EH (cell line): Measurements from ENCODE around the gene NAALADL1.
"Not testable (repeated sequence)": the region's sequence is repeated elsewhere in the genome, so short reads cannot be mapped to it uniquely, and the experiment has no call there.

Experiments used
- DNase-seq: peaks from one replicate; pipeline ENCODE4 v3.0.0-alpha.2; 2015; ENCODE audit warnings: low read depth

NAALADL1 gene

GRCh38 chr11:65013130-65013887 is 45.0 kb downstream of the NAALADL1 start:
- peak; percentile 87 for DNase-seq

DNA sequence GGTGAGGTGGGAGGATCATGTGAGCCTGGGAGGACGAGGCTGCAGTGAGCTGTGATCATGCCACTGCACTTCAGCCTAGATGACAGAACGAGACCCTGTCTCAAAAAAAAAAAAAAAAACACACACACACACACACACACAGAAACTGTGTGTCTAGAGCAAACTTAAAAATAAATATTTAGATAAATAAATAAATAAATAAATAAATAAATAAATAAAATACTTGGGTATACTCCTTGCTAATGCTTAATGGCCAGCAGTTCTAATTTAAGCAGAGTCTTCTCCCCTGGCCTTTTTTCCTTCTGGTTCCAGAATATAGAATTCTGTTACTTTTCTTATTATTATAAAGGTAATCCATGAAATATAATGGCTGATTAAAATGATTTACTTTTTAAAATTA is 49.5 kb downstream of the NAALADL1 start:
- no peak for DNase-seq

DNA sequence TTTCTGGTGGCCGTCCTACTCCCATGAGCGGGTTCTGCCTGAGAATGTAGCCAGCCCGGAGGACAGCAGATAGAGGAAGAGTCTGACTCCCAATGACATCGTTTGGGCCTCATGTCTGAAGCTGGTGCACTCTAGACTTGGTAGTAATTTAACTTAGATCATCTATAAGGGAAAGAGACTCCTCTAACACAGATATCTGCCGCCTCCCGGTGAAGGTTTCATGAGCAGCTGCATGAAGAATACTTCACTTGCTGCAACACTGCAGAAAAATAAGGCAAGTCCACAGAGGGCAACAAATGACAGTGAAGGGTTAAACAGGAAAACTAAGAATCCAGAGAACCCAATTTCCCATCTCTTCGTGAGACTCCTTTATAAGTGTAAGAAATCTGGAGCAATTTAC is 50.3 kb downstream of the NAALADL1 start:
- no peak for DNase-seq

DNA sequence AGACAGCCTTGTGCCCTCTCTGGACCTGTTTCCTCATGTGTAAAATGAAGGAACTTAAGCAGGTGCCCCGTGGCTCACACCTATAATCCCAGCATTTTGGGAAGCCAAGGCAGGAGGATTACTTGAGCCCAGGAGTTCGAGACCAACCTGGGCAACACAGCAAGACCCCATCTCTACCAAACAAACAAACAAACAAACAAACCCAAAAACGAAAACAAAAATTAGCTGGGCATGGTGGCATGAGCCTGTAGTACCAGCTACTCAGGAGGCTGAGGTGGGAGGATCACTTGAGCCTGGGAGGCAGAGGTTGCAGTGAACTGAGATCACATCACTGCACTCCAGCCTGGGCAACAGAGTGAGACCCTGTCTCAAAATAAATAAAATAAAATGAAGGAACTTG is 54.4 kb downstream of the NAALADL1 start:
- not testable (repeated sequence) for DNase-seq

GRCh38 chr11:65003282-65003681 is 55.1 kb downstream of the NAALADL1 start:
- DNase-seq: peak; percentile 58

DNA sequence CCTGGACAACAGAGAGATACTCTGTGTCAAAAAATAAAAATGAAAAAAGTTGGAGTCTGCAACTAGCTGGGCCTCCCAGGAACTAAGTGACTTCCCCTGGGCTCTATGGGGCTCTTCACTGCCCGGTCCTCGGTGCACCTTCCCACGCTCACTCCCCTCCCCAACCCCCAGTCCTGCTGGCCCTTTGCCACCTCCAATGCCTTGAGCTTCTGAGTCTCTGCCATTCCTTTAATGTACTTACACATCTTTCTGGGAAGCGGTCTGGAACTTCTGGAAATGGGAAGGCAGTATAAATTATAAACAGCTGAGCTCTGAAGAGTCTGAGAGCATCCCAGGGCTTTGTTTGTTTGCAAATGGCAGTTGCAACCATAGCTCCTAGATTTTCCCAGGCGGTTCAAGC is 55.6 kb downstream of the NAALADL1 start:
- no peak for DNase-seq

GRCh38 chr11:64999478-64999877 is 58.9 kb downstream of the NAALADL1 start:
- no peak for DNase-seq

DNA sequence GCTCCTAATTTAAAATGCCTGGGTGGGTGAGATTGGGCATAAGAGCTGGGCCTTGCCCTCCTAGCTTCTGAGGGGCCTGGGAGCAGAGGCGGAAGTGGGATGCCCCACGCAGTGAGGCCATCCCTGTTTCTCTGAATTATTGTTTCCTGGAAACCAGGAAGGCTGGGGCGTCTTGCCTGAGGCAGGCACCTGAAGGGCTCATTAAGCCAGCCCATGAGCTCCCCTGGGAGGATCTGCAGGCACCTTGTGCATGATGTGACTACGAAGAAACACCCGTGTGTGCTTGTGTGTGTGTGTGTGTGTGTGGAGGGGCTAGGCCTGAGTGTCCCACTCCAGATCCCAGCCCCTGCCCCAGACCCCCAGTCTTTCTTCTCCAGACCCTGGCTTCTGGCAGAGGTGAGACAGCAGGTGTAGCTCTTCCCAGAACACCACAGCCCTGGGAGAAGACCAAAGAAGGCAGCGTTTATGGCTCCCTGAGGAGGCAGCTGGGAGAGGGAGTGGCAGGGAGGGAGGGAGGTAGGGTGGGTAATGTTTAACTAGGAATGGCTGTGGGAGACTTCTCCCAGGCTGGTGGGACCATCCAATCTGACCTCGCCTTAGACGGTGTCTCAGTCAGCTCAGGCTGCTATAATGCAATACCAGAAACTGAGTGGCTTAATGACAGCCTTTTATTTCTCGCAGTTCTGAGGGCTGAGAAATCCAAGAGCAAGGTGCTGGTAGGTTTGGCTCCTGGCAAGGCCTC is 59.5 kb downstream of the NAALADL1 start:
- no peak for DNase-seq

DNA sequence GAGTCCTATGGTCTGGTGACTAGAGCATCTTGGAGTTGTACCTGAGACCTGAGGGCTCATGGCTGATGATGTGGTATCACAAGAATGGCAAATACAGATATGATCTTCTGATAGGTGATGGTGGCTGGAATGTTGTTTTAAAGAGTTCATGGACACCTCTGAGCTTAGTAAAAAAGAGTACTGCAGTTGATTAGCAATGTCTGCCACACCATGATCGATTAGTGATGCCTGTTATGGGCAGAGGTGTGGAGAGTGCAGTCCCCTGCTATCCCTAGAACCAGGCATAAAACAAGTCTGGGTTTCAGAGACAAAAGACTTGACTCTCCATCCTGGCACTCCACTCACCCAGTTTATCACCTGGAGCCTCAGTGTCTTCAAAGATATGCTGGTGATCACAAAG is 60.2 kb downstream of the NAALADL1 start:
- no peak for DNase-seq

DNA sequence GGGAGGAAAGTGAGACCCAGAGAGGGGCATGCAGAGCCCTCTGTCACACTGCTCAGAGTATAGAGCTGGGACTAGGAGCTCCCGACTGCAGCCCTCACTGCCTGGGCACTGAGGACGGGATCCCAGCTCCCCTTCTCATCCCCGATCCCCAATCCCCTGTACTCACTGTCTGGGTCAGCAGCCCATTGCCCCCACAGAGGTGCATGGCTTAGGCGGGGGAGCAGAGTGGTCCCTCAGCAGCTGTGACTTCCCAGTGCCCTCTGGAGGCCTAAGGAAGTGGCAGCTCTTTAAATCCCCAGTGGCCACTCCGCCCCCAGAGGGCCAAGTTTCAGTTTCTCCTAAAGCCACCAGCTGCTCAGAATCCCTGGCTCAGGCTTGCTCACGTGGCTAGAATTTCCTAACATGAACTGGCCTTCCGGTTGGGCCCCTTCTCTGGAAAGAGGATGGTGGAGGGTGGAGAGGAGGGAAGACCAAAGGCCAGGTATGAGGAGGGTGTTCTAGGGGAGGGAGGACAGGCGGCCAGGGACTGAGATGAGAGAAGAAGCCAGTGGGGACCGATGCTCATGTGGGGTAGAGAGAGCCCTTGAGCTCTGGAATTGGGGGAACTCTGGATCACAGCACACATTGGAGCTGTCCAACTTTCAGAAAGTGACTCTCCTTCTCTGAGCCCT is 61.5 kb downstream of the NAALADL1 start, which contains the start of gene BATF2:
BATF2 (minus strand) TSS at position 262 of the 671 bp plus-strand sequence; CDS start at position 205, 57 bp downstream.
- peak; percentile 86 for DNase-seq

- no peak for DNase-seq
Observed at GRCh38 chr11:64996327-64996709, 62.0 kb downstream of the NAALADL1 start.
